ENCODE data around the gene EPHX1. TPM values are rescaled to one million over a fixed set of nuclear protein-coding genes. Genes with fewer than 3 reads are reported as not detected.

EPHX1 gene
- total RNA-seq, 1 donor from 2014 or later: 41.5 TPM

DNA sequence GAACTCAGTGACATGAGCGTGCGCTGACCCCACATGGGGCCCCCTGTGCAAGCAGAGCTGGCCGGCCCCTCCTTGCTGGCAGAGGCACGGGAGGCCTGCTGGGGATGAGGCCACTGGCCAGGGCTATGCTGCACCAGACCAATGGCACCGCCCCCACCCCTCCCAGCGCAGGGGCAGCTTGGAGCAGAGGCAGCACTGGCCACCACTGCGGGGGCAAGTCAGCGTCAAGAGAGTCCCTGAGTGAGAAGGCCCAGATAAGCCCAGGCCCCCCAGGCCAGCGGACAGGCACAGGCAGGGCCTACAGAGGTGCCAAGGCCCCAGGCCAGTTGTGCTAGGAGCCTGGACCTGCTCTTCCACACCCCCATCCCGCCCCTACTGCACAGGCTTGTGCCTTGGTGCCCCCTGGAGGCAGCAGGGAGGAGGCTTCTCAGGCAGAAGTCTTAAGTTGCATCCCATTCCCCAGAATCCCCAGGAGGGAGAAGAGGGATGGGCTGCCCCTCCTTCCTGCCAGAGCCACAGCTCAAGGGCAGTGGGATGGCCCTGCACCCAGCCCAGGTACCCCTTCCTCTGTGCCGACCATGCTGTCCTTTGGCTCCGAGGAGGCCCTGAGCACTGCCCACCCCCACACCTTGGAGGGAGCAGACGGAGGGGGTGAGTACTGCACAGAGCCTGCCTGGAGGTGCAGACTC, 35.8 kb downstream of the EPHX1 start:
- peak; percentile 56 for DNase-seq (ENCODE audit: low spot score, unreplicated experiment)
- peak; percentile 71 for TF ChIP-seq CTCF (IDR thresholded peaks at IDR 0.05; ENCODE audit: unreplicated experiment)
- Mint-ChIP-seq H3K4me1 (ENCODE audit: low read depth) (peaks cover 7% of the 10 kb centered on the region), H3K27ac (no peak overlapping the region), H3K4me3 (ENCODE audit: low read depth) (no peak overlapping the region), H3K9me3 (ENCODE audit: low read depth) (no peaks in the 10 kb centered on the region), H3K36me3 (ENCODE audit: insufficient read depth) (peaks cover 25% of the 10 kb centered on the region), H3K27me3 (no peaks in the 10 kb centered on the region)

DNA sequence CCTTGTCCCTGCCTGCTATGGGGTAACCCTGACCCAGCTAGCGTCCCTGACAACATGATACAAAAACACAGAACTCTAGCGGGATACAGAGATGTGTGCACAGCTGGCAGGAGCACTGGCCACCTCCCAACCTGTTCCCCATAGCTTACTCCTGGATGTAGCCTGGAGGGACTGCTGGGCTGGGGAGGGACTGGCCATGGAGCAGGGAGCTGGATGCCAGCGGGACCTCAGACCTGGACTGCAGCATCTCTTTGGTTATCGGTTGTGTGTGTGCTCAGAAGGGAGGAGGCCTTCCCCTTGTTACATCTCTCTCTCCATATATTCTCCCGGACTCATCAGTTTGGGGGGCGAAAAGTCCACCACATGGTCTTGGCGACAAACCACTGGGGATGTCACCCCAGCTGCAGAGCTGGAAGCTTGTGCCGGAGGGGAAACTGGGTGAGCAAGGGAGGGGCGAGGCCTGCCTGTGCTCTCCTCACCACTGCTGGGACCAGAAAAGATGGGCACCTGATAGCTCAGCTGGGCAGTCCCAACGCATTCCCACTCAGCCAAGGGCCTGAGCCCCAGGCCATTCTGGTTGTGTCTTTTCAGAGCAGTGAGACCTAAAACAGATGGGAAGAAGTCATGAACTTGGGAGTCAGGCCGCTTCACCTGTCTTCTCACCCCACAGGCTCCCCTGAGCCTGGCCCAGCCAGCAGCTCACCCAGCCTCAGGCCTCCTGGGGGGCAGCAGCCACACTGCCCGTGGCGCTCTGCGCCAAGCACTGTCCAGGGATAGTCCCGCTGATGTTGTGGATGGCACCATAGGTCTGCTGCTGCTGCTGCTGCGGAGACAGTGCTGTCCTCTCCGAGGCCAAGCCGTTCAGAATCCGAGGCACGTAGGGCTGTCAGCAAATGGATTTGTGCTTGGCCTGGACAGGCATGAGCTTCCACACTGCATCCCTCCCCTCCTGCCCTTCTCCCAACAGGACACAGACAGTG, 36.7 kb downstream of the EPHX1 start:
- Mint-ChIP-seq H3K36me3 (ENCODE audit: insufficient read depth) (peaks cover 30% of the 10 kb centered on the region), H3K27me3 (no peaks in the 10 kb centered on the region), H3K4me3 (ENCODE audit: low read depth) (no peak overlapping the region), H3K4me1 (ENCODE audit: low read depth) (peaks cover 7% of the 10 kb centered on the region), H3K27ac (no peak overlapping the region), H3K9me3 (ENCODE audit: low read depth) (no peaks in the 10 kb centered on the region)
- TF ChIP-seq CTCF (IDR thresholded peaks at IDR 0.05; ENCODE audit: unreplicated experiment): no peak
- no peak for DNase-seq (ENCODE audit: low spot score, unreplicated experiment)

DNA sequence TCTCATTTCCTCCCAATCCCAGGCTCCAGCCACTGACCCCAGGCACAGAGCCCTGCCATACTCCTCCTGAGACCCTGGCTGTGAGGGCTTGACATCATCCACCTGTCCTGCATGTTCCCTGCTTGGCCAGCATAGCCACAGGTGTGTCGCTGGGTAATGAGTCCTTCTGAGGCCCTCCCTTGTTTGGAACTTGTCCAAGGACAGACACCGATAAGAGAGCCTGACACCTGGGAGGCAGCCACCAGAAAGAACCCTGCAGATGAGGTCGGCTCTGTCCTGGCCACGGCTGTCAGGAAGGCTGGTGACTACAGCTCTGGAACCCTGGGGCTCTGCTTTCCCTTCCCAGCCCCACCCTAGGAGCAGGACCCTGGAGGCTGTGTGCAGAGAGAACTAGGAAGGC, 37.7 kb downstream of the EPHX1 start:
- no peak overlapping the region for H3K27ac Mint-ChIP-seq
- no peak for DNase-seq (ENCODE audit: low spot score, unreplicated experiment)
- no peak for TF ChIP-seq CTCF (IDR thresholded peaks at IDR 0.05; ENCODE audit: unreplicated experiment)
- no peak overlapping the region for H3K4me3 Mint-ChIP-seq (ENCODE audit: low read depth)
- H3K9me3 Mint-ChIP-seq (ENCODE audit: low read depth): peaks cover 3% of the 10 kb centered on the region
- peaks cover 39% of the 10 kb centered on the region for H3K36me3 Mint-ChIP-seq (ENCODE audit: insufficient read depth)
- H3K4me1 Mint-ChIP-seq (ENCODE audit: low read depth): peaks cover 7% of the 10 kb centered on the region
- H3K27me3 Mint-ChIP-seq: no peaks in the 10 kb centered on the region

DNA sequence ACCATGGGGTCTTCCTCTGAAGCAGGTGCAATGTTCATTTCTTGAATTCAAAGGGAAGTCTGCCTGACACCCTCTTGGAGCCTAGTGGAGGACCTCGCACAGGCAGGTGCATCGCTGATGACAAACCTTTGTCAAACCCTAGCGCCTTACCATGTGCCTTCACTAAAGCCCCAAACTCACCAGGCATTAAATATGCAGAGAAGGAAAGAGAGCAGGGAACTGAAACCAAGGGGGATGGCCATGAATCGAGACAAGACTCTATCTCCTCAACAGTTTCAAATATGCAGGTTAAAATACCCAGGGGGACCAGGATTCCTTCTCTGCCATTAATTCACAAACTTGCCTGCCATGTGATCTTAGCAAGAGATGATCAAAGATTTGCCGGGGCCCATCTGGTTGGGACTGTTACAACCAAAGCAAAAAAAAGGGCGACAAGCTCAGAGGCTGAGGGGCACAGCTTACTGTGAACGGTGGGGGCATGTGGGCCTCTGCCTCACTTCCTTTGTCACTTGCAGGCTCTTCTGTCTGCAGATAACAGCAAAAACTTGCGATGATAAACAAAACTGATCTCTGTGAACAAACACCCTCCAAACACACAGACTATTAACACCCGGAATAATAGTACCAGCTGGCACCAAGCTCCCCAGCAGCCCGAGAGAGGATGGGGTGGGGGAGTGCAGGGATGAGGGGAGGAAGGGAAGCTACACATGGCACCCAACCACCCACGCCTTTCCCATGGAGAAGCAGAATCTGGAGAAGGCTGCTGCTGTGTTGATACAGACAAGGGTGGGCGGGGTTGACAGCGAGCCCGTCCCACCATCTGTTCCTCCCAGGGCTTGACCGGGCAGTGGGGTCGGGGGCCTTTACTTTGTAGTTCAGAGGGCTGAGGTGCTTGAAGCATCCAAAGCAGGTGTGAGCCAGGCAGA, 38.4 kb downstream of the EPHX1 start:
- DNase-seq (ENCODE audit: low spot score, unreplicated experiment): no peak
- H3K27me3 Mint-ChIP-seq: no peaks in the 10 kb centered on the region
- no peak overlapping the region for H3K4me3 Mint-ChIP-seq (ENCODE audit: low read depth)
- no peak for TF ChIP-seq CTCF (IDR thresholded peaks at IDR 0.05; ENCODE audit: unreplicated experiment)
- H3K9me3 Mint-ChIP-seq (ENCODE audit: low read depth): peaks cover 3% of the 10 kb centered on the region
- peaks cover 45% of the 10 kb centered on the region for H3K36me3 Mint-ChIP-seq (ENCODE audit: insufficient read depth)
- H3K4me1 Mint-ChIP-seq (ENCODE audit: low read depth): peaks cover 5% of the 10 kb centered on the region
- H3K27ac Mint-ChIP-seq: peak overlapping the region; percentile 45

Data from progenitor cell of endocrine pancreas (in vitro differentiated cells).